GM19324 (cell line): ENCODE measurements around the gene DNAJC13.

ENCODE experiments used
- ATAC-seq: cut with Tn5 transposase; IDR thresholded peaks from one replicate; pipeline ENCODE4 v1.9.1; 2021; ENCODE audit warnings: mild to moderate bottlenecking, moderate library complexity; ENCODE audit not compliant: unreplicated experiment, low FRiP score

DNAJC13 gene

DNA sequence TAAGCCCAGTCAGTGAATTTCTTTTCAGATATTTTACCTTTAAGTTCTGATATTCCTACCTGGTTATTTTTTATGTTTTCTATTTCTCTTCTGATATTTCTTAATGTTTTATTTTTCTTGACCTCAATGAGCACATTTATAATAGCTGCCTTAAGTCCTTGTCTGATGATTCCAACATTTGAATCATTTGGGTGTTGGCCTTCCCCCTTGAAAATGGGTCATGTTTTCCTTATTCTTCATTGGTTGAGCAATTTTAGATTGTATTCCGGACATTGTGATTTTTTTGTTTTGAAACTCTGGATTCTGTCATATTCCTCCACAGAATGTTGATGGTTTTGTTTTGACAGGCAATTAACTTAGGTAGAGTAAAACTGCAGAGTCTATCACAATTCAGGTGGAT is 170.1 kb downstream of the DNAJC13 start:
- no peak for ATAC-seq
